ENCODE measurements around the gene PPIC.

Gene PPIC

GRCh38 chr5:123036391-123037103 is at the start of gene PPIC:
TSS of gene PPIC (minus strand) at chr5:123036725. CDS start at chr5:123036625, 100 bp downstream.
- DNase-seq, result no peak

GRCh38 chr5:123085638-123086286 is 49.2 kb upstream of the PPIC start:
- DNase-seq, result no peak

DNA sequence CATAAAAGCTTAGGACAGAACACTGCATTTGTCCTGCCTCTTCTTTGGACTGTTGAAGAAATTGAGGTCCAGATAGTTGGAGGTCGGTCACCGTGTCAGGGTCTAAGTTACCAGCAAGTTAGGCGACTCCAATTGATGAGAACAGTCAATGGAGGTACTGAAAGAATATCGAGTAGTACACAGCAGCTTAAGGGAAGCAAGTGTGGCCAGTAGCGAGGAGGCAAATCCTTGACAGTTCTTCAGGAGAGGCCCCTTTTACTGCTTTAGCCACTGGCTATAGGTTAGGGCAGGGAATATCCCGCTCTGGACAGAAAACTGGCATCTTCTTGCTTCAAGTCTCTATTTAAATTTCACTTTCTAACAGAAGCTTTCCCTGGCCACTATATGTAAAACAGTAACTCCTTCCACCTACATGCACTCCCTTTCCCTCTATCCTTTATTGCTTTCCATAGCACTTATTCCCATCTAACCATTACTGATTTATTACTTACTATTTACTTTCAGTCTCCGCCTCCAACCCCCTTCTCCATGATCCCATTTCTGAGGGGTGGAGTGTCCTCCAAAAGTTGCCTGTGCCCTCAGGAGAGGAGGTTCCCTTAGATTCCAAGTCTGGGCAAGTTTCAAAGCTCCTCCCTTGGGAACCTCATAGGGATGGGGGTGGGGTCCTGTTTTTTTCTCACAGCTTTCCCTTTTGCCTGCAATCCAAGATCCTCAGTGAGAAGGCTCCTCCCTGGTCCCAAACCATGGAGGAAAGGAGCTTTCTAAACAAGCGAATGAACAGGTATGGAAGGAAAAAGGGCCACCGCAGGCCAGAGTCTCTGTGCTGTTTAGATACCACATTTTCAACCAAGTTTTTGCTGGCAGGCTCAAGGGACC is 48.4 kb upstream of the PPIC start:
- DNase-seq, result no peak

DNA sequence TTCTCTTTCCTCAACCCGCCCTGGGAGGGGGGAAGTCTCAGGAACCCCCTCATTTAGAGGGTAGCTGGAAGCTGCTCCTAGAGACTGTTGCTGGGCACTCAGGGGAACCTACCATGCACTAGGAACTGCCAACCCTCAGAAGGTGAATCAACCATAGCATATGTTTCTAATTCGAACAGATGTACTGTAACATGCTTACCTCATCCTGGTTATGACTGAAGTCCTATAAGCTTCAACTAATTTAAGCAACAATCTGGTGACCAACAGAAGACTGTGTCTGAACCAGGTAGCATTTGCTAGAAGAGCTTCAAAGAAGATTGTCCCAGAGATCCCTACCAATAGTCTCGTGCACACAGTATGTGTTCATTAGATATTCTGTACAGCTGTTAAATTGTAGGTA is 46.8 kb upstream of the PPIC start:
- no peak for DNase-seq

GRCh38 chr5:123080215-123080614 is 43.7 kb upstream of the PPIC start:
- no peak for DNase-seq

DNA sequence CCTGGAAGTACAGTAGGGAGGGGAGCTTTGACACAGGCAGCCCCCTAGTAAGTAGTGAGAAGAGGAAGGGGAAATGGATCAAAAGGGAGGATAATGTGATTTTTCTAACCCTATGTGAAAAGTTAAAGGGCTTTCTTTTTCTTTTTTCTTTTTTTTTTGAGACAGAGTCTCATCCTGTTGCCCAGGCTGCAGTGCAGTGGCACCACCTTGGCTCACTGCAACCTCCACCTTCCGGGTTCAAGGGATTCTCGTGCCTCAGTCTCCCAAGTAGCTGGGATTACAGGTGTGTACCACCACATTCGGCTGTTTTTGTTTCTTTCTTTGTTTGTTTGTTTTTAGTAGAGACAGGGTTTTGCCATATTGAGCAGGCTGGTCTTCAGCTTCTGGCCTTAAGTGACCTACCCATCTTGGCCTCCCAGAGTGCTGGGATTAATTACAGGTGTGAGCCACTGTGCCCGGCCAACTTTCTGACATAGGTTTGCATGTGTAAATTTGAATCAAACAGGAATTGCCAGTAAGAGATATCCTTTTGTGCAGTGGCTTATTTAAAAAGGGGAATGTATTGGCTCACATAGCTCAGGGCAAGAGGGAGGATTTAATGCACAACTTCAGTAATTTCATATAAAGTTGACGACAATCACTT is 39.1 kb upstream of the PPIC start:
- DNase-seq, result no peak

GRCh38 chr5:123068368-123068938 is 31.9 kb upstream of the PPIC start:
- DNase-seq, result no peak

GRCh38 chr5:123066016-123066415 is 29.5 kb upstream of the PPIC start:
- DNase-seq, result no peak

GRCh38 chr5:123059455-123059854 is 22.9 kb upstream of the PPIC start:
- no peak for DNase-seq

- DNase-seq, result no peak
Measured at GRCh38 chr5:123051206-123051605, 14.7 kb upstream of the PPIC start.

- DNase-seq, result no peak
Measured at GRCh38 chr5:123047706-123048105, 11.2 kb upstream of the PPIC start.

GRCh38 chr5:123046222-123046621 is 9.7 kb upstream of the PPIC start:
- no peak for DNase-seq

- DNase-seq, result no peak
Measured at GRCh38 chr5:123044926-123045617, 8.5 kb upstream of the PPIC start.

GRCh38 chr5:123039673-123040072 is 3.1 kb upstream of the PPIC start:
- DNase-seq, result no peak

GRCh38 chr5:123037104-123037418 is 536 bp upstream of the PPIC start:
- DNase-seq, result no peak

DNA sequence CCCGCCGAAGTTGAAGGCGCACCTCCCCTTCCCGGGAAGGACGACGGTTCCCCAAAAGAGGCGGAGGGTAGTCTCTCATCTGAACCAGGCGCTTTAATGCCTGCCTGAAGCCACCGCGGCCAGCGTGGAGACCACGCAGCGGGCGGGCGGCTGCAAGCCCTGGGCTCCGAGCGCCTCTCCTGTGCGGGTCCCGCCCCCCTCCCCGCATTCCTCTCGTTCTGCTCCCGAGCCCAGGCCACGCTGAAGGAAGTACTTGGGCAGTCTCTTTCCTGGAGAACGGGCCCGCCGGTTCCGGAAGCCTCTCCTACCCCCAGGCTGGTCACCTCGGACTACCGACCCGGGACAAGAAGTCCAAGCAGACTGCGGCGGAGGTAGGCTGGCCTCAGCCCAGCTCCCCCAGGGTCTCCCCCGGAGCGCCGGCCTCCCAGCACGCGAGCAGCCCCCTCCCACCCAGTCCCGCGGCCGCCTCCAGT is 571 bp downstream of the PPIC start:
- DNase-seq, result no peak

- no peak for DNase-seq
Measured at GRCh38 chr5:123035360-123035917, 1.1 kb downstream of the PPIC start.

GRCh38 chr5:123033157-123033671 is 3.3 kb downstream of the PPIC start:
- no peak for DNase-seq

DNA sequence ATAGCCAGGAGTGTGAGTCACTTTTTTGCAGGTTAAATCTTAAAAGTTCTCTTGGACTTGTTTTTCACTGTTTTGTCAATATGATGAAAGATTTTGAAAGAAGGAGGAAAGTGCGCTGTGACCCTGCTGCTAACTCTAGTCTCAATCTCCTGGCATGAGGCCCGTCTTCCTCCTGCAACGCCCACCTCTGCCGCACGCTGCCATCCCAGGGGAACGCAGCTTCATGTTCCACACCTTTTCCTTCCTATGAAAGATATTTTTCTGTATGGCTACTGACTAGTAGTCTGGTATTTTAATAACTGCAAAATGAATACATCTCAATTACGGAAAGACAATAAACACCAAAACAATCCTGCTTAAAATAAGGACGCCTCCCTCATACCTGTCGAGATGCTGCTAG is 8.3 kb downstream of the PPIC start:
- DNase-seq, result no peak

- no peak for DNase-seq
Measured at GRCh38 chr5:123014689-123015088, 21.8 kb downstream of the PPIC start.

- no peak for DNase-seq
Measured at GRCh38 chr5:123012321-123012720, 24.2 kb downstream of the PPIC start.

GRCh38 chr5:123007754-123008153 is 28.8 kb downstream of the PPIC start:
- DNase-seq, result no peak

Measured in stimulated activated naive CD4-positive, alpha-beta T cell treated with Interleukin-2 at 50 U/mL for 16 hours (primary cell).